Measurements from ENCODE around the gene CDKN1A. TPM values are rescaled to one million over a fixed set of nuclear protein-coding genes. Genes with fewer than 3 reads are reported as not detected.

The CDKN1A gene
- polyA plus RNA-seq, 1 donor from 2014 or later: 23.0 TPM

DNA sequence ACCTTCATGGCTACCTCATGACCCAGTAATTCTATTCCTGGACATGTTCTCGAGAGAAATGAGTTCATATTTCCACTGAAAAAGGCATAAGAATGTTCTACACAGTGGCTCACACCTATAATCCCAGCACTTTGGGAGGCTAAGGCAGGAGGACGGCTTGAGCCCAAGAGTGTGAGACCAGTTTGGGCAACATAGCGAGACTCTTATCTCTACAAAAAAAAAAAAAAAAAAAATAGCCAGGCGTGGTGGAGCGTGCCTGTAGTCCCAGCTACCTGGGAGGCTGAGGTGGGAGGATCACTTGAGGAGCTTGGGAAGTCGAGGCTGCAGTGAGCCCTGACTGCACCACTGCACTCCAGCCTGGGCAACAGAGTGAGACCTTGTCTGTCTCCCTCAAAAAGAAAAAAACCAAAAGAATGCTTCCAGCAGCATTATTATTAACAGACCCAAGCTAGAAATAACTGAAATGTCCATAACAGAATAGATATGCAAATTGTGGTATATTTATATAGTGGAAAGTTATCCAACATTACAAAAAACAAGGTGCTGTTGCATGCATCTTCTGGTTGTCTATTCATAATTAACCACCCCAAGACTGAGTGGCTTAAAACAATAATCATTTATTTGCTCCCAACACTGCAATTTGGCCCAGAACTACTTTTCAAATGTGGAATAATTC is 9.7 kb downstream of the CDKN1A start:
- Histone ChIP-seq H4K20me1 (ENCODE audit: insufficient read depth) (no peaks in the 10 kb centered on the region), H3K36me3 (ENCODE audit: insufficient read depth, low read length) (no peaks in the 10 kb centered on the region), H3F3A (ENCODE audit: insufficient read depth, low read length, poor library complexity, severe bottlenecking) (no peaks in the 10 kb centered on the region), H2AFZ (ENCODE audit: low read depth, low read length) (no peak overlapping the region), H3K27ac (ENCODE audit: low read length) (no peak overlapping the region), H3K4me2 (ENCODE audit: low read length) (no peak overlapping the region), H3K9ac (ENCODE audit: low read length) (no peak overlapping the region), H3K79me2 (replicated peaks; ENCODE audit: insufficient read depth, low read length) (peaks cover 1% of the 10 kb centered on the region), H3K4me3 (ENCODE audit: low read length) (no peak overlapping the region), H3K9me2 (ENCODE audit: insufficient read depth, low read length) (no peaks in the 10 kb centered on the region), H3K27me3 (ENCODE audit: insufficient read depth, low read depth, low read length) (no peaks in the 10 kb centered on the region), H3K9me3 (ENCODE audit: low read length) (no peaks in the 10 kb centered on the region)
- TF ChIP-seq TAF1 (IDR thresholded peaks at IDR 0.05; ENCODE audit: low read depth) (no peak), SMC3 (conservative IDR thresholded peaks at IDR 0.05; ENCODE audit: poor library complexity) (no peak), RAD21 (conservative IDR thresholded peaks at IDR 0.05) (no peak), EP300 (conservative IDR thresholded peaks at IDR 0.05; ENCODE audit: poor library complexity, severe bottlenecking) (no peak), MXI1 (conservative IDR thresholded peaks at IDR 0.05; ENCODE audit: poor library complexity, severe bottlenecking) (no peak), EZH2 (IDR thresholded peaks at IDR 0.05; ENCODE audit: borderline replicate concordance, insufficient read depth, low read length, poor library complexity, severe bottlenecking) (no peak), POLR2AphosphoS5 (IDR thresholded peaks at IDR 0.05) (no peak)
- TF ChIP-seq, protein P1, sequence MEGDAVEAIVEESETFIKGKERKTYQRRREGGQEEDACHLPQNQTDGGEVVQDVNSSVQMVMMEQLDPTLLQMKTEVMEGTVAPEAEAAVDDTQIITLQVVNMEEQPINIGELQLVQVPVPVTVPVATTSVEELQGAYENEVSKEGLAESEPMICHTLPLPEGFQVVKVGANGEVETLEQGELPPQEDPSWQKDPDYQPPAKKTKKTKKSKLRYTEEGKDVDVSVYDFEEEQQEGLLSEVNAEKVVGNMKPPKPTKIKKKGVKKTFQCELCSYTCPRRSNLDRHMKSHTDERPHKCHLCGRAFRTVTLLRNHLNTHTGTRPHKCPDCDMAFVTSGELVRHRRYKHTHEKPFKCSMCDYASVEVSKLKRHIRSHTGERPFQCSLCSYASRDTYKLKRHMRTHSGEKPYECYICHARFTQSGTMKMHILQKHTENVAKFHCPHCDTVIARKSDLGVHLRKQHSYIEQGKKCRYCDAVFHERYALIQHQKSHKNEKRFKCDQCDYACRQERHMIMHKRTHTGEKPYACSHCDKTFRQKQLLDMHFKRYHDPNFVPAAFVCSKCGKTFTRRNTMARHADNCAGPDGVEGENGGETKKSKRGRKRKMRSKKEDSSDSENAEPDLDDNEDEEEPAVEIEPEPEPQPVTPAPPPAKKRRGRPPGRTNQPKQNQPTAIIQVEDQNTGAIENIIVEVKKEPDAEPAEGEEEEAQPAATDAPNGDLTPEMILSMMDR (IDR thresholded peaks at IDR 0.05; ENCODE audit: poor library complexity, severe bottlenecking): no peak
- TF ChIP-seq, protein P2, sequence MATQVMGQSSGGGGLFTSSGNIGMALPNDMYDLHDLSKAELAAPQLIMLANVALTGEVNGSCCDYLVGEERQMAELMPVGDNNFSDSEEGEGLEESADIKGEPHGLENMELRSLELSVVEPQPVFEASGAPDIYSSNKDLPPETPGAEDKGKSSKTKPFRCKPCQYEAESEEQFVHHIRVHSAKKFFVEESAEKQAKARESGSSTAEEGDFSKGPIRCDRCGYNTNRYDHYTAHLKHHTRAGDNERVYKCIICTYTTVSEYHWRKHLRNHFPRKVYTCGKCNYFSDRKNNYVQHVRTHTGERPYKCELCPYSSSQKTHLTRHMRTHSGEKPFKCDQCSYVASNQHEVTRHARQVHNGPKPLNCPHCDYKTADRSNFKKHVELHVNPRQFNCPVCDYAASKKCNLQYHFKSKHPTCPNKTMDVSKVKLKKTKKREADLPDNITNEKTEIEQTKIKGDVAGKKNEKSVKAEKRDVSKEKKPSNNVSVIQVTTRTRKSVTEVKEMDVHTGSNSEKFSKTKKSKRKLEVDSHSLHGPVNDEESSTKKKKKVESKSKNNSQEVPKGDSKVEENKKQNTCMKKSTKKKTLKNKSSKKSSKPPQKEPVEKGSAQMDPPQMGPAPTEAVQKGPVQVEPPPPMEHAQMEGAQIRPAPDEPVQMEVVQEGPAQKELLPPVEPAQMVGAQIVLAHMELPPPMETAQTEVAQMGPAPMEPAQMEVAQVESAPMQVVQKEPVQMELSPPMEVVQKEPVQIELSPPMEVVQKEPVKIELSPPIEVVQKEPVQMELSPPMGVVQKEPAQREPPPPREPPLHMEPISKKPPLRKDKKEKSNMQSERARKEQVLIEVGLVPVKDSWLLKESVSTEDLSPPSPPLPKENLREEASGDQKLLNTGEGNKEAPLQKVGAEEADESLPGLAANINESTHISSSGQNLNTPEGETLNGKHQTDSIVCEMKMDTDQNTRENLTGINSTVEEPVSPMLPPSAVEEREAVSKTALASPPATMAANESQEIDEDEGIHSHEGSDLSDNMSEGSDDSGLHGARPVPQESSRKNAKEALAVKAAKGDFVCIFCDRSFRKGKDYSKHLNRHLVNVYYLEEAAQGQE (IDR thresholded peaks at IDR 0.05; ENCODE audit: borderline replicate concordance): no peak

DNA sequence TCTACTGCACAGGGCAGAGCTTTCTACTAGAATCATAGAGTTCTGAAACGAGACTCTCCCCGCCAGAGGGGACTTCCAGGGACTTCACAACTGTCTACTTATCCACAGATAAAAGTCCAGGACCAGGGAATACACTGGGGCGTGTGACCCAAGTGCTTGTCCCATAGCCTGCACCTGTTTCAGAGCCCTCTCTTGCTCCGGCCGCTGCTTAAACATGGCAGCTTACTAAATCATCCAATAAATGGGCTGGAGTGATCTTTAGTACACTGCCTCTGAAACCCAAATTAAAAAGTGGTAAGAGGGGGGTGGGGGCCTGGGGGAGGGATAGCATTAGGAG is 10.2 kb downstream of the CDKN1A start:
- H4K20me1 ChIP-seq (ENCODE audit: insufficient read depth): no peaks in the 10 kb centered on the region
- no peaks in the 10 kb centered on the region for H3K36me3 ChIP-seq (ENCODE audit: insufficient read depth, low read length)

More for the DNA sequence above, 10.2 kb downstream of the CDKN1A start:
- no peaks in the 10 kb centered on the region for H3K27me3 ChIP-seq (ENCODE audit: insufficient read depth, low read depth, low read length)
- H3K9ac ChIP-seq (ENCODE audit: low read length): no peak overlapping the region
- no peaks in the 10 kb centered on the region for H3K79me2 ChIP-seq (replicated peaks; ENCODE audit: insufficient read depth, low read length)
- no peak overlapping the region for H2AFZ ChIP-seq (ENCODE audit: low read depth, low read length)
- no peaks in the 10 kb centered on the region for H3K9me3 ChIP-seq (ENCODE audit: low read length)
- H3K4me3 ChIP-seq (ENCODE audit: low read length): no peak overlapping the region
- no peak overlapping the region for H3K4me2 ChIP-seq (ENCODE audit: low read length)
- no peaks in the 10 kb centered on the region for H3K9me2 ChIP-seq (ENCODE audit: insufficient read depth, low read length)
- TF ChIP-seq, protein P2 (IDR thresholded peaks at IDR 0.05; ENCODE audit: borderline replicate concordance): no peak
- no peak for TF ChIP-seq EP300 (conservative IDR thresholded peaks at IDR 0.05; ENCODE audit: poor library complexity, severe bottlenecking)
- TF ChIP-seq, protein P1 (IDR thresholded peaks at IDR 0.05; ENCODE audit: poor library complexity, severe bottlenecking): no peak
- no peak for TF ChIP-seq RAD21 (conservative IDR thresholded peaks at IDR 0.05)
- no peak for TF ChIP-seq POLR2AphosphoS5 (IDR thresholded peaks at IDR 0.05)
- TF ChIP-seq SMC3 (conservative IDR thresholded peaks at IDR 0.05; ENCODE audit: poor library complexity): no peak
- TF ChIP-seq EZH2 (IDR thresholded peaks at IDR 0.05; ENCODE audit: borderline replicate concordance, insufficient read depth, low read length, poor library complexity, severe bottlenecking): no peak
- TF ChIP-seq MXI1 (conservative IDR thresholded peaks at IDR 0.05; ENCODE audit: poor library complexity, severe bottlenecking): no peak
- TF ChIP-seq TAF1 (IDR thresholded peaks at IDR 0.05; ENCODE audit: low read depth): no peak
- H3F3A ChIP-seq (ENCODE audit: insufficient read depth, low read length, poor library complexity, severe bottlenecking): no peaks in the 10 kb centered on the region
- no peak overlapping the region for H3K27ac ChIP-seq (ENCODE audit: low read length)

Measured in neural cell (in vitro differentiated cells).